CD14-positive monocyte (primary cell): ENCODE measurements around the gene CHIA. TPM values are rescaled to one million over a fixed set of nuclear protein-coding genes. Genes with fewer than 3 reads are reported as not detected.

ENCODE experiments used
- DNase-seq, 3 donors: peaks; one replicate each; pipeline ENCODE4 v3.0.0-alpha.2; 2011 to 2022
- H2AFZ ChIP-seq: 2 replicates; pipeline ENCODE4 v1.6.0; 2012; ENCODE audit warnings: mild to moderate bottlenecking, low read depth, low read length, inconsistent platforms; ENCODE audit not compliant: insufficient read depth, poor library complexity, severe bottlenecking
- H3K27ac ChIP-seq, 2 donors: 1 replicate in 1 of 2; 2 replicates in 1 of 2; pipeline ENCODE4 v1.5.1; 2012 to 2013; ENCODE audit warnings: low read length in 2 of 2, control low read depth in 1 of 2, inconsistent platforms in 1 of 2, low read depth in 1 of 2, mild to moderate bottlenecking in 1 of 2
- H3K27me3 ChIP-seq, 2 donors: one replicate each; pipeline versions ENCODE4 v1.6.0 to v1.6.1; 2011 to 2013; ENCODE audit warnings: low read length in 2 of 2; ENCODE audit not compliant: control insufficient read depth in 2 of 2, insufficient read depth in 2 of 2
- H3K36me3 ChIP-seq, 2 donors: replicated peaks in 1 of 2; 1 replicate in 1 of 2; 2 replicates in 1 of 2; pipeline versions ENCODE4 v1.5.1 to v1.6.1; 2012 to 2013; ENCODE audit warnings: low read length in 2 of 2, control low read depth in 1 of 2, inconsistent platforms in 1 of 2, mild to moderate bottlenecking in 1 of 2; ENCODE audit not compliant: insufficient read depth in 2 of 2, control insufficient read depth in 1 of 2
- H3K4me1 ChIP-seq, 2 donors: 1 replicate in 1 of 2; 2 replicates in 1 of 2; pipeline versions ENCODE4 v1.5.1 to v1.6.1; 2012 to 2013; ENCODE audit warnings: low read length in 2 of 2, control low read depth in 1 of 2, inconsistent platforms in 1 of 2, mild to moderate bottlenecking in 1 of 2, moderate library complexity in 1 of 2; ENCODE audit not compliant: insufficient read depth in 2 of 2, control insufficient read depth in 1 of 2
- H3K4me2 ChIP-seq: replicated peaks from 2 replicates; pipeline ENCODE3; 2012; ENCODE audit warnings: low read length, moderate library complexity, mild to moderate bottlenecking; ENCODE audit not compliant: poor library complexity, severe bottlenecking; ENCODE audit errors: extremely low read depth
- H3K4me3 ChIP-seq, 3 experiments: fragments of 200-600 bp in 1 of 3; sonication (generic) in 1 of 3; replicated peaks in 1 of 3; 1 replicate in 2 of 3; 2 replicates in 1 of 3; pipeline ENCODE4 v1.5.1; 2011 to 2013; ENCODE audit warnings: low read length in 3 of 3, mild to moderate bottlenecking in 3 of 3, control low read depth in 2 of 3, low read depth in 2 of 3, inconsistent platforms in 1 of 3, moderate library complexity in 1 of 3
- H3K79me2 ChIP-seq: 2 replicates; pipeline ENCODE4 v1.6.0; 2012; ENCODE audit warnings: mild to moderate bottlenecking, control low read depth, inconsistent platforms, low read length, moderate library complexity; ENCODE audit not compliant: insufficient read depth
- H3K9ac ChIP-seq: 2 replicates; pipeline ENCODE4 v1.6.0; 2017; ENCODE audit warnings: low read length, mild to moderate bottlenecking; ENCODE audit not compliant: insufficient read depth, poor library complexity, severe bottlenecking
- H3K9me3 ChIP-seq, 2 donors: replicated peaks in 1 of 2; 1 replicate in 1 of 2; 2 replicates in 1 of 2; pipeline versions ENCODE4 v1.5.1 to v1.6.1; 2012 to 2013; ENCODE audit warnings: low read length in 2 of 2, control low read depth in 1 of 2; ENCODE audit not compliant: control insufficient read depth in 1 of 2, insufficient read depth in 1 of 2
- H4K20me1 ChIP-seq: 2 replicates; pipeline ENCODE4 v1.6.0; 2012; ENCODE audit warnings: mild to moderate bottlenecking, low read length, control low read depth, moderate library complexity; ENCODE audit not compliant: insufficient read depth
- H3K27ac Mint-ChIP-seq, 7 donors: one replicate each; pipeline ENCODE4 v1.8.0; 2020; ENCODE audit warnings: mild to moderate bottlenecking in 7 of 7, mixed read lengths in 7 of 7, moderate library complexity in 6 of 7, inconsistent platforms in 2 of 7
- H3K27me3 Mint-ChIP-seq, 3 donors: one replicate each; pipeline ENCODE4 v1.8.0; 2021 to 2022; ENCODE audit warnings: low read depth in 3 of 3, mild to moderate bottlenecking in 3 of 3, mixed read lengths in 3 of 3, moderate library complexity in 3 of 3, inconsistent platforms in 1 of 3
- H3K36me3 Mint-ChIP-seq, 2 donors: one replicate each; pipeline ENCODE4 v1.8.0; 2020; ENCODE audit warnings: mixed read lengths in 2 of 2, inconsistent platforms in 1 of 2, mild to moderate bottlenecking in 1 of 2
- H3K4me1 Mint-ChIP-seq: one replicate; pipeline ENCODE4 v1.8.0; 2020; ENCODE audit warnings: mild to moderate bottlenecking, mixed read lengths
- H3K4me3 Mint-ChIP-seq, 2 donors: one replicate each; pipeline ENCODE4 v1.8.0; 2020; ENCODE audit warnings: mild to moderate bottlenecking in 2 of 2, mixed read lengths in 2 of 2, moderate library complexity in 1 of 2
- H3K9me3 Mint-ChIP-seq, 7 donors: one replicate each; pipeline ENCODE4 v1.8.0; 2020 to 2022; ENCODE audit warnings: mixed read lengths in 7 of 7, mild to moderate bottlenecking in 6 of 7, moderate library complexity in 6 of 7, inconsistent platforms in 2 of 7
- CTCF ChIP-seq: fragments of 200-600 bp; IDR thresholded peaks from one replicate; pipeline ENCODE4 v1.8.0; 2022; ENCODE audit warnings: antibody characterized with exemption, mild to moderate bottlenecking
- WGBS: methylation state at CpG from one replicate; pipeline ENCODE4 v1.1.5; 2013; ENCODE audit warnings: missing lambda C conversion rate; ENCODE audit not compliant: insufficient coverage; 5-methylcytosine and 5-hydroxymethylcytosine counted together
- intact Hi-C, 2 donors: fragments of 100-400 bp; cut with micrococcal nuclease; formaldehyde crosslinking; loops; one replicate each; pipeline versions ENCODE4 v1.15.0 to v1.15.1; 2023
- polyA plus RNA-seq, 3 donors: library from polyadenylated mRNA; depleted of rRNA in 1 of 3; unstranded in 2 of 3; stranded (reverse) in 1 of 3; fragments of 300-500 nt in 2 of 3; fragments of >200 nt in 1 of 3; fragmentation: Illumina TruSeq in 2 of 3; gene quantifications; 1 replicate in 2 of 3; 2 replicates in 1 of 3; pipeline ENCODE4 v1.2.3, GENCODE V29; 2012 to 2021

CHIA gene
- polyA plus RNA-seq, 3 donors: not detected

DNA sequence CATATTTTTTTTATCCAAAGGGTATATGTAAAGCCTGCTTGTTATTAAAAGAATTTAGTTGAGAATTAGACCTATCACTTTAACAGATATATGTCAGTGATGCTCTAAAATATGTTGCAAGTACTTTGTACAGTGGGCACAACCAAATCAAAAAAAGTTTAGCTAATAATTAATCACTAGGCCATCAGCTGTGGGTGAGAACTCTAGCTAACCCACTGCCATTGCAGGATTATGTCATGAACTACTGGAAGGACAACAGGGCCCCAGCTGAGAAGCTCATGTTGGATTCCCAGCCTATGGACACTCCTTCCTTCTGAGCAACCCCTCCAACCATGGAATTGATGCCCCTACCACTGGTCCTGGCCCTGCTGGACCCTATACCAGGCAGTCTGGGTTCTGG, 6.8 kb upstream of the CHIA start:
- no peak overlapping the region for H3K4me2 ChIP-seq
- no peak for DNase-seq
- H3K4me3 ChIP-seq: no peak overlapping the region
- Mint-ChIP-seq H3K9me3 (peaks cover 0 to 4% (median 0%) of the 10 kb centered on the region in 7 donors), H3K27ac (no peak overlapping the region), H3K4me3 (no peak overlapping the region), H3K4me1 (no peaks in the 10 kb centered on the region), H3K27me3 (peaks cover 3 to 10% (median 3%) of the 10 kb centered on the region in 3 donors), H3K36me3 (no peaks in the 10 kb centered on the region)
- no peak for TF ChIP-seq CTCF
- H3K27ac ChIP-seq: no peak overlapping the region
- H3K9ac ChIP-seq: no peak overlapping the region
- H3K36me3 ChIP-seq: no peaks in the 10 kb centered on the region
- intact Hi-C loops: no loop called here
- H3K27me3 ChIP-seq: peaks cover 2 to 4% of the 10 kb centered on the region in 2 donors
- no peaks in the 10 kb centered on the region for H4K20me1 ChIP-seq
- no peaks in the 10 kb centered on the region for H3K9me3 ChIP-seq
- no peak overlapping the region for H2AFZ ChIP-seq
- H3K4me1 ChIP-seq: no peaks in the 10 kb centered on the region
- H3K79me2 ChIP-seq: no peaks in the 10 kb centered on the region

DNA sequence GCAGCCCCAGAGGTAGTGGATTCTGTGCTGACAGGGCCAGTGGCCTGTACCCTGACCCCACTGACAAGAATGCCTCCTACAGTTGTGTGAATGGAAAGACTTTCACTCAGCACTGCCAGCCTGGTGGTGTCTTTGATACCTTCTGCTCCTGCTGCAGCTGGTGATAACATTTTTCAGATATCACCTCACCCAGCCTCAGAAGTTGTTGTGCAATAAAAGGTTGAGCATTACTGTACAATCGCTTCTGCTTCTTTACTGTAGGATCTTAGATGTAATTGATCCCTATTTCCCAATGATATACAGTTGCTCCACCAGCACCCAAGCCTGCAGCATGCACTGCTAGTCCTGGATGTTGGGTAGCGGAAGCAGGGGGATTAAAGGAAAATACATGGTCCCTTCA, 4.8 kb upstream of the CHIA start:
- no peaks in the 10 kb centered on the region for H4K20me1 ChIP-seq
- Mint-ChIP-seq H3K4me3 (no peak overlapping the region), H3K27me3 (peaks cover 2 to 7% (median 2%) of the 10 kb centered on the region in 3 donors), H3K36me3 (no peaks in the 10 kb centered on the region), H3K4me1 (no peaks in the 10 kb centered on the region), H3K9me3 (peaks cover 0 to 2% (median 0%) of the 10 kb centered on the region in 7 donors), H3K27ac (no peak overlapping the region)
- H3K27ac ChIP-seq: no peak overlapping the region
- DNase-seq: no peak
- H3K36me3 ChIP-seq: no peaks in the 10 kb centered on the region
- no CpG with 5 or more reads among the region's 2 CpGs for WGBS
- no peak overlapping the region for H3K4me3 ChIP-seq
- no peak overlapping the region for H3K4me2 ChIP-seq
- H2AFZ ChIP-seq: no peak overlapping the region
- no peak overlapping the region for H3K9ac ChIP-seq
- no peaks in the 10 kb centered on the region for H3K9me3 ChIP-seq
- no peak for TF ChIP-seq CTCF
- H3K27me3 ChIP-seq: peaks cover 0 to 4% of the 10 kb centered on the region in 2 donors
- intact Hi-C loops: no loop called here
- no peaks in the 10 kb centered on the region for H3K79me2 ChIP-seq
- H3K4me1 ChIP-seq: no peaks in the 10 kb centered on the region
